Colonic mucosa (tissue), 4 donors: ENCODE data around the gene DDX4. TPM values are rescaled to one million over a fixed set of nuclear protein-coding genes. Genes with fewer than 3 reads are reported as not detected.

Experiments used
- DNase-seq: peaks from one replicate; pipeline ENCODE4 v3.0.0-alpha.2; 2020
- H3K27ac ChIP-seq: fragments of 200-600 bp; one replicate; pipeline ENCODE4 v1.8.0; 2021
- H3K27me3 ChIP-seq: fragments of 200-600 bp; one replicate; pipeline ENCODE4 v1.8.0; 2021
- H3K36me3 ChIP-seq: fragments of 200-600 bp; one replicate; pipeline ENCODE4 v1.8.0; 2021
- H3K4me1 ChIP-seq: fragments of 200-600 bp; one replicate; pipeline ENCODE4 v1.8.0; 2021; ENCODE audit warnings: mild to moderate bottlenecking
- H3K4me3 ChIP-seq: fragments of 200-600 bp; one replicate; pipeline ENCODE4 v1.8.0; 2021
- H3K9ac ChIP-seq, 2 donors: one replicate each; pipeline ENCODE4 v1.7.0; 2013; ENCODE audit warnings: control low read depth in 2 of 2, low read depth in 2 of 2, low read length in 2 of 2
- H3K9me3 ChIP-seq: fragments of 200-600 bp; one replicate; pipeline ENCODE4 v1.8.0; 2021
- intact Hi-C: fragments of 100-400 bp; cut with DNase I; formaldehyde crosslinking; loops from one replicate; pipeline ENCODE4 v1.14.1; 2022
- total RNA-seq, 2 donors: library from RNA; stranded (reverse); fragmentation: NEBNext Ultra II Directional in 1 of 2; extraction: Animal tissue kit (Norgen Biotek cat#: 25700) in 1 of 2; gene quantifications; one replicate each; pipeline ENCODE4 v1.2.1, GENCODE V29; 2021
- TF ChIP-seq, protein P1 (sequence below): fragments of 200-600 bp; IDR thresholded peaks from one replicate; pipeline ENCODE4 v1.8.0; 2022; ENCODE audit warnings: antibody characterized with exemption, mild to moderate bottlenecking
- donor health status: healthy.
- donor health status: DM: no; HTN: no; CAD: no.
- donor health status: DM: no; HTN: no; CAD: no.

Gene DDX4
- total RNA-seq, 2 donors from 2014 or later, result not detected

DNA sequence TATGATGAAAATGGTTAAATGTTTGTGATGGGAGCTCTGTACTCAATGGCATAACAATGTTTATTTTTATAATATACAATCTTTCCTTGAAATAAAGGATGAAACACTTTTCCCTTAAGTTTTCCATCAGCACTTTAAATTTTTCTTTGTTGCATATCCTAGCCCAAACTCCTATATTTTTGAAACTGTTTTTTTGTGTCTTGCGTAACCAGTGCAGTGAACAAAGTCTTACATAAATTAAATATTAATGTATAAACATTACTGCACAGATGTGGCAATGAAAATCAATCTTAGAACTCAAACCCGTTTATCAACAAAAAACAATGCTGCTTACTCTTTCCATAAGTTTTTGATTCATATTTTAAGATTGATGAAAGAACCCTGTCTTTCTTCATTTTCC lies 79.2 kb downstream of the DDX4 start:
- Histone ChIP-seq H3K4me3 (no peak overlapping the region), H3K4me1 (no peaks in the 10 kb centered on the region), H3K27ac (no peak overlapping the region), H3K9ac (no peak overlapping the region), H3K9me3 (no peaks in the 10 kb centered on the region), H3K27me3 (no peaks in the 10 kb centered on the region), H3K36me3 (no peaks in the 10 kb centered on the region)
- no peak for DNase-seq
- TF ChIP-seq, protein P1, sequence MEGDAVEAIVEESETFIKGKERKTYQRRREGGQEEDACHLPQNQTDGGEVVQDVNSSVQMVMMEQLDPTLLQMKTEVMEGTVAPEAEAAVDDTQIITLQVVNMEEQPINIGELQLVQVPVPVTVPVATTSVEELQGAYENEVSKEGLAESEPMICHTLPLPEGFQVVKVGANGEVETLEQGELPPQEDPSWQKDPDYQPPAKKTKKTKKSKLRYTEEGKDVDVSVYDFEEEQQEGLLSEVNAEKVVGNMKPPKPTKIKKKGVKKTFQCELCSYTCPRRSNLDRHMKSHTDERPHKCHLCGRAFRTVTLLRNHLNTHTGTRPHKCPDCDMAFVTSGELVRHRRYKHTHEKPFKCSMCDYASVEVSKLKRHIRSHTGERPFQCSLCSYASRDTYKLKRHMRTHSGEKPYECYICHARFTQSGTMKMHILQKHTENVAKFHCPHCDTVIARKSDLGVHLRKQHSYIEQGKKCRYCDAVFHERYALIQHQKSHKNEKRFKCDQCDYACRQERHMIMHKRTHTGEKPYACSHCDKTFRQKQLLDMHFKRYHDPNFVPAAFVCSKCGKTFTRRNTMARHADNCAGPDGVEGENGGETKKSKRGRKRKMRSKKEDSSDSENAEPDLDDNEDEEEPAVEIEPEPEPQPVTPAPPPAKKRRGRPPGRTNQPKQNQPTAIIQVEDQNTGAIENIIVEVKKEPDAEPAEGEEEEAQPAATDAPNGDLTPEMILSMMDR, result no peak
- intact Hi-C loops, result no loop called here

DNA sequence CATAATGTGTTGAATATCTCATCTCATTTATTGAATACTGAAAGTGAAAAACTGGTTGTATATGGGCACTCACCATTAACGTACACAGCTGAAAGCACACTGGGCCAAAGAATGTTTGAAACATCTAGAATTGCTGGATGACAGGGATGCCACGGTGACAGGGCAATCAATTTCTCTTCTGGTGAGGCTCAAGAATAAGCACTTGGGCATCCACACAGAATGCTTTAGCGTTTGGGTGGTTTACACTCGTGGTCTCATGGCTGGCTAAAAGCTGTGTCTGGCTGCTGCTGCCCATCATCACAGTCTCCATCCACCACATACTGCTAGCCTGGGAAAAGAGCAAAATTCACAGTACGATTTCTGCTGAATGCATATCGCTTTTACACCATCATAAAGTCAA lies 82.6 kb downstream of the DDX4 start:
- no peak for DNase-seq
- no peaks in the 10 kb centered on the region for H3K36me3 ChIP-seq
- H3K4me1 ChIP-seq, result no peaks in the 10 kb centered on the region
- intact Hi-C loops, result loop anchor here (10.0 kb wide), 1 partner anchor 394 kb away; no protein-coding TSS in a partner anchor
- no peaks in the 10 kb centered on the region for H3K27me3 ChIP-seq
- H3K4me3 ChIP-seq, result no peak overlapping the region
- no peak overlapping the region for H3K27ac ChIP-seq
- no peaks in the 10 kb centered on the region for H3K9me3 ChIP-seq
- TF ChIP-seq, protein P1, result no peak
- H3K9ac ChIP-seq, result no peak overlapping the region

DNA sequence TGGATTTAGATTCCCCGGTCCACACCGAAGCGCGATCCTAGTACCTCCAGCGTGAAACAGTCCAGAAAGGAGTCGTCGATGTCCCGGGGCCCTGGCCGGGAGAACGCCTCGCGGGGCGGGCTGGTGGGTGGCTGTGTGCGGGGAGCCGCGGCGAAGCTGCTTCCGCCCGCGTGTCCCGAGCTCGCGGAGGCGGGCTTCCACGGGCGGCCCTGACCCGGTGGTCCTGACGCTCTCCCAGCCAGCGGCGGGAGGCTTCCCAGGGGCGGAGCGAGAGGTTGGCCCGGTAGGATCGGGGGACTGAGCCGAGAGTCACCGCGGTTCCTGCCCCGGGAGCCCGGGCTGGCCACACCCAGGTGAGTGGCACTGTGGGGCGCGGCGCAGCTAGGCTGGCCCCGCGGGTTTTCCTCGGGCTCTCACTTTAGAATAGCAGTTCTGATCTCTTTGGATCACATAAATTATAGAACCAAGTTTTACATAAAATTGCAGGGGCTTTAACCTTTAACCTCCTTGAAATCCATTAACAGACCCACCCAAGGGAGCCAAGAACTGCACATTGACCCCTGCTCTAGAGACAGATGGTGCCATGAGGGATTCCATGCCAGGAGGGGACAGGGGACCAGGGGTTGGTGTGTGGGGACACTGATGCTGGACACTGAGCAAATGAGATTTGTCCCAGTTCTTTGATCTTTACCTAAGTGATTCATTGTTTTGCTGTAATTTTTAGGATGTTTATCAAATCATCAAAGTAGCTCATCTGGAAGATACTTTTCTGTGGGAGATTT lies 84.1 kb downstream of the DDX4 start:
- H3K9me3 ChIP-seq, result no peaks in the 10 kb centered on the region
- DNase-seq, result no peak
- no peak overlapping the region for H3K9ac ChIP-seq
- H3K27me3 ChIP-seq, result no peaks in the 10 kb centered on the region
- no peak overlapping the region for H3K27ac ChIP-seq
- intact Hi-C loops, result loop anchor here (10.0 kb wide), 1 partner anchor 393 kb away; no protein-coding TSS in a partner anchor
- peak overlapping the region; percentile 21 for H3K4me3 ChIP-seq
- no peaks in the 10 kb centered on the region for H3K36me3 ChIP-seq
- no peaks in the 10 kb centered on the region for H3K4me1 ChIP-seq
- TF ChIP-seq, protein P1, result no peak

DNA sequence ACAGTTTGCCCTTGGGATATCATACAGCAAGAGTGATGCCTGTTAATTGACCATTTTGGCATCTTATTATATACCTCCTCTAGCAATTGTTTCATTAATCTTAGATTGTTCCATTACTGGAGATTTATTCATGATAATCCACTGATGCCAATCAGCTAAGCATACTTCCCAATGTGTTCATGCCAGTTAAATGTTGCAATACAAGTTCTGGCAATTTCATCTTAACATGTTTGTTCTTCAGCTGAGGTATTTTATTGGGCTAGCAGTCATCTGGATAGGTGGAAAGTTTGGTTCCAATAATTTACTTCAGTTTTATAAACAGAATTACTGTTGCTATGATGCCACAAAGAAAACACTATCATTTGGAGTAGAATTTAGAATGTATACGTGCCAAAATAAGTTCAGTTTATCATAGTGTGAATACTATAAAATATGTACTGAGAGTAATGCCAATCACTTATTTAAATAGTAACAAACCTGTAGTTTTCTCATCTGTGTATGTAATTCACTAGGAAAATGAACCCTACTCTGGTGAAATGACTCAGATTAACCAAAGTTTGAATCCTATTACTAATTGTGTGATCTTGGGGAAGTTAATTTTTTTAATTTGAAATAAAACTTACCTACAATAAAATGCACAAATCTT lies 85.4 kb downstream of the DDX4 start:
- Histone ChIP-seq H3K9ac (no peak overlapping the region), H3K27ac (no peak overlapping the region), H3K4me1 (no peaks in the 10 kb centered on the region), H3K9me3 (no peaks in the 10 kb centered on the region), H3K27me3 (no peaks in the 10 kb centered on the region), H3K36me3 (no peaks in the 10 kb centered on the region), H3K4me3 (no peak overlapping the region)
- no peak for DNase-seq
- intact Hi-C loops, result loop anchor here (10.0 kb wide), 1 partner anchor 392 kb away; no protein-coding TSS in a partner anchor
- TF ChIP-seq, protein P1, result no peak

DNA sequence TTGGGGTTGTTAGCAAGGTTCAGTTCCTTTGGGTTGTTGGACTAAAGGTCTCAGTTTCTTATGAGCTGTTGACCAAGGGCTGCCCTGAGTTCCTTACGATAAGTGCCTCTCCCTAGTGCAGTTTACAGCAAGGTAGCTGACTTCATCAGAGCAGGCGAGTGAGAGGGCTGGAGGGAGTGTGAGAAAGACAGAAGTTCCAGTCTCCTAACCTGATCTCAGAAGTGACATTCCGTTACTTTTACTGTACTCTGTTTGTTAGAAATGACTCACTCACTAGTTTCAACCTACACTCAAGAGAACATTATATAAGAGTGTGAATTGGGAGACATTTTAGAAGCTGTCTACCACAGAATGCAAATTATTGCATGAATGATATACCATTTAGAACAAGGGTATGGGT lies 92.1 kb downstream of the DDX4 start:
- H3K27me3 ChIP-seq, result no peaks in the 10 kb centered on the region
- no peak overlapping the region for H3K4me3 ChIP-seq
- no peak overlapping the region for H3K27ac ChIP-seq
- TF ChIP-seq, protein P1, result no peak
- no peaks in the 10 kb centered on the region for H3K9me3 ChIP-seq
- H3K36me3 ChIP-seq, result no peaks in the 10 kb centered on the region
- DNase-seq, result no peak
- intact Hi-C loops, result loop anchor here (10.0 kb wide), 1 partner anchor 385 kb away; no protein-coding TSS in a partner anchor
- H3K4me1 ChIP-seq, result no peaks in the 10 kb centered on the region
- no peak overlapping the region for H3K9ac ChIP-seq
